Calu3 (cell line): ENCODE measurements around the gene SLC35B1. TPM values are rescaled to one million over a fixed set of nuclear protein-coding genes. Genes with fewer than 3 reads are reported as not detected.

ENCODE experiments used
- BruUV-seq: library from RNA; stranded (reverse); fragments of 400-500 nt; replicated peaks from 2 replicates; lab custom pipeline; 2021; lab: Mats Ljungman, UMichigan
- CTCF ChIA-PET: fragments of 300-600 bp; sonication (Branson Sonifier 250); formaldehyde crosslinking; loops from one replicate; lab custom pipeline; 2022; ENCODE audit warnings: antibody characterized with exemption; lab: Charles Lee
- DNase-seq: peaks from one replicate; pipeline ENCODE4 v3.0.0; 2022
- H3K27ac Mint-ChIP-seq: one replicate; pipeline ENCODE4 v1.8.0; 2022; ENCODE audit warnings: mixed read lengths; ENCODE audit not compliant: unreplicated experiment
- H3K27me3 Mint-ChIP-seq: one replicate; pipeline ENCODE4 v1.8.0; 2022; ENCODE audit warnings: mixed read lengths; ENCODE audit not compliant: unreplicated experiment
- H3K36me3 Mint-ChIP-seq: one replicate; pipeline ENCODE4 v1.8.0; 2022; ENCODE audit warnings: mild to moderate bottlenecking, moderate library complexity, mixed read lengths; ENCODE audit not compliant: insufficient read depth, unreplicated experiment
- H3K4me1 Mint-ChIP-seq: one replicate; pipeline ENCODE4 v1.8.0; 2022; ENCODE audit warnings: mild to moderate bottlenecking, low read depth, mixed read lengths; ENCODE audit not compliant: unreplicated experiment
- H3K4me3 Mint-ChIP-seq: one replicate; pipeline ENCODE4 v1.8.0; 2022; ENCODE audit warnings: mild to moderate bottlenecking, low read depth, moderate library complexity, mixed read lengths; ENCODE audit not compliant: unreplicated experiment
- H3K9me3 Mint-ChIP-seq: one replicate; pipeline ENCODE4 v1.8.0; 2022; ENCODE audit warnings: low read depth, mixed read lengths; ENCODE audit not compliant: unreplicated experiment
- intact Hi-C: fragments of 100-400 bp; cut with micrococcal nuclease; formaldehyde crosslinking; loops from one replicate; pipeline ENCODE4 v1.10.0; 2022; ENCODE audit not compliant: unreplicated experiment
- total RNA-seq: library from RNA; stranded (reverse); gene quantifications from 2 replicates; pipeline ENCODE4 v1.2.3, GENCODE V29; 2022
- TF ChIP-seq, protein P1 (sequence below): fragments of 200-600 bp; IDR thresholded peaks from one replicate; pipeline ENCODE4 v1.8.0; 2022; ENCODE audit warnings: antibody characterized with exemption; ENCODE audit not compliant: unreplicated experiment

The SLC35B1 gene
- total RNA-seq, 1 experiment from 2014 or later: 117 TPM

DNA sequence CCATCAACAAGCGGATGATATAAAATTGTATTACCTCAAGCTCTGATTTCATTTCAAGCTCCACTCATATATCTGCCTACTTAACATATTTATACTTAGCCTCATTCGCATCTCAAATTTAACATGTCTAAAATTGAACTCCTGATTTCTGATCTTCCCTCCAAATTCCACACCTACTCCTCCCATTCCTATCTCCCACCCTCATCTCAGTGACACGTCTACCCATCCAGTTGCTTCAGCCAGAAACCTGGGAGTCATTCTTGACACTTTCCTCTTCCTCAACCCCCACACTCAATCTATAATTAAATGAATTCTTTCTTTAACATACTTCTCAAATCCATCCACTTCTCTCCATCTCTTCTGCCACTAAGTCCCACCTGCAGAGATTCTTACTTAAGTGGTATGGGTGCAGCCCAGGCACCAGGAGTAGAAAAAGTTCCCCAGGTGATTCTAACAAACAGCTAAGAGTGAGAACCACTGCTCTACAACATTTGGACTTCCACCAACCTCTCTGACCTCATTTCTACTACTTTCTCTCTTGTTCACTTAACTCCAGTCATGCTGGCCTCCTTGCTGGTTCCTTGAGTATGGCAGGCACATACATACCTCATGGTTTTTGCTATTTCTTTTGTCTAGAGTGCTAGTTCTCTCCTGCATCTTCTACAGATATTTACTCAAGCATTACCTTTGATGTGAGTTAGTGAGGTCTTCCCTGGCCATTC is 47.9 kb downstream of the SLC35B1 start:
- H3K27ac Mint-ChIP-seq: no peak overlapping the region
- H3K4me3 Mint-ChIP-seq: no peak overlapping the region
- no TSS peak for BruUV-seq
- no peaks in the 10 kb centered on the region for H3K27me3 Mint-ChIP-seq
- CTCF ChIA-PET: no interaction called here
- TF ChIP-seq, protein P1, sequence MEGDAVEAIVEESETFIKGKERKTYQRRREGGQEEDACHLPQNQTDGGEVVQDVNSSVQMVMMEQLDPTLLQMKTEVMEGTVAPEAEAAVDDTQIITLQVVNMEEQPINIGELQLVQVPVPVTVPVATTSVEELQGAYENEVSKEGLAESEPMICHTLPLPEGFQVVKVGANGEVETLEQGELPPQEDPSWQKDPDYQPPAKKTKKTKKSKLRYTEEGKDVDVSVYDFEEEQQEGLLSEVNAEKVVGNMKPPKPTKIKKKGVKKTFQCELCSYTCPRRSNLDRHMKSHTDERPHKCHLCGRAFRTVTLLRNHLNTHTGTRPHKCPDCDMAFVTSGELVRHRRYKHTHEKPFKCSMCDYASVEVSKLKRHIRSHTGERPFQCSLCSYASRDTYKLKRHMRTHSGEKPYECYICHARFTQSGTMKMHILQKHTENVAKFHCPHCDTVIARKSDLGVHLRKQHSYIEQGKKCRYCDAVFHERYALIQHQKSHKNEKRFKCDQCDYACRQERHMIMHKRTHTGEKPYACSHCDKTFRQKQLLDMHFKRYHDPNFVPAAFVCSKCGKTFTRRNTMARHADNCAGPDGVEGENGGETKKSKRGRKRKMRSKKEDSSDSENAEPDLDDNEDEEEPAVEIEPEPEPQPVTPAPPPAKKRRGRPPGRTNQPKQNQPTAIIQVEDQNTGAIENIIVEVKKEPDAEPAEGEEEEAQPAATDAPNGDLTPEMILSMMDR: no peak
- no peak for DNase-seq
- intact Hi-C loops: no loop called here
- H3K36me3 Mint-ChIP-seq: no peaks in the 10 kb centered on the region
- H3K4me1 Mint-ChIP-seq: no peaks in the 10 kb centered on the region
- H3K9me3 Mint-ChIP-seq: no peaks in the 10 kb centered on the region

- CTCF ChIA-PET: interaction anchor here (0.6 kb wide), 1 partner anchor 10 kb away, joined by 3 read pairs; no protein-coding TSS in a partner anchor
- TF ChIP-seq, protein P1: no peak
- no peak for DNase-seq
- no peak overlapping the region for H3K4me3 Mint-ChIP-seq
- no peaks in the 10 kb centered on the region for H3K9me3 Mint-ChIP-seq
- no peaks in the 10 kb centered on the region for H3K4me1 Mint-ChIP-seq
- H3K36me3 Mint-ChIP-seq: no peaks in the 10 kb centered on the region
- no peak overlapping the region for H3K27ac Mint-ChIP-seq
- intact Hi-C loops: no loop called here
- no peaks in the 10 kb centered on the region for H3K27me3 Mint-ChIP-seq
- BruUV-seq: no TSS peak
Measured at GRCh38 chr17:49656247-49656646, 51.5 kb downstream of the SLC35B1 start.

Other genes with a start within 250 kb of the SLC35B1 start
- 0.32 and 0.66 TPM in 2 replicates for gene NGFR, start 212.7 kb downstream of the SLC35B1 start, total RNA-seq
- gene NXPH3, start 132.1 kb downstream of the SLC35B1 start, total RNA-seq: not detected in 2 replicates
- gene SPOP, start 29.9 kb downstream of the SLC35B1 start, total RNA-seq: 79.0 and 79.9 TPM in 2 replicates
- gene FAM117A, start 56.2 kb upstream of the SLC35B1 start, total RNA-seq: 14.2 and 14.9 TPM in 2 replicates
- 90.6 and 96.7 TPM in 2 replicates for gene KAT7, start 80.7 kb upstream of the SLC35B1 start, total RNA-seq
- not detected in 2 replicates for gene TAC4, start 140.1 kb upstream of the SLC35B1 start, total RNA-seq